OCI-LY1 (cell line): ENCODE results near the gene UBA6.
"Not testable (repeated sequence)": the region's sequence is repeated elsewhere in the genome, so short reads cannot be mapped to it uniquely, and the experiment has no call there.

Experiments used
- H2AFZ ChIP-seq: fragments of 200-600 bp; sonication (generic), shearing (Covaris generic); 2 replicates; pipeline ENCODE4 v1.6.0; 2014; ENCODE audit warnings: antibody characterized with exemption, mild to moderate bottlenecking, low read length
- H3F3A ChIP-seq: fragments of 200-600 bp; sonication (generic), shearing (Covaris generic); 2 replicates; pipeline ENCODE4 v1.6.0; 2014; ENCODE audit warnings: mild to moderate bottlenecking, antibody characterized with exemption, low read length, moderate library complexity; ENCODE audit not compliant: insufficient read depth
- H3K27ac ChIP-seq: fragments of 200-600 bp; sonication (generic); 2 replicates; pipeline ENCODE4 v1.5.1; 2014; ENCODE audit warnings: low read length, mixed run types, mild to moderate bottlenecking, low read depth; ENCODE audit not compliant: poor library complexity, severe bottlenecking
- H3K27me3 ChIP-seq: fragments of 200-600 bp; sonication (generic); 2 replicates; pipeline ENCODE4 v1.6.0; 2014; ENCODE audit warnings: antibody characterized with exemption, mild to moderate bottlenecking, low read length, moderate library complexity; ENCODE audit not compliant: insufficient read depth
- H3K36me3 ChIP-seq: fragments of 200-600 bp; sonication (generic); 2 replicates; pipeline ENCODE4 v1.6.1; 2014; ENCODE audit warnings: mild to moderate bottlenecking, antibody characterized with exemption, low read length, moderate library complexity, mixed read lengths; ENCODE audit not compliant: insufficient read depth
- H3K4me1 ChIP-seq: fragments of 200-600 bp; sonication (generic); 2 replicates; pipeline ENCODE4 v1.5.1; 2014; ENCODE audit warnings: mild to moderate bottlenecking, low read length, moderate library complexity; ENCODE audit not compliant: insufficient read depth, severe bottlenecking
- H3K4me2 ChIP-seq: fragments of 200-600 bp; sonication (generic), shearing (Covaris generic); 2 replicates; pipeline ENCODE4 v1.6.1; 2014; ENCODE audit warnings: low read length
- H3K4me3 ChIP-seq: fragments of 200-600 bp; sonication (generic); 2 replicates; pipeline ENCODE4 v1.5.1; 2014; ENCODE audit warnings: low read length, low read depth, mild to moderate bottlenecking, mixed read lengths; ENCODE audit not compliant: poor library complexity, severe bottlenecking
- H3K79me2 ChIP-seq: fragments of 200-600 bp; shearing (Covaris generic); 2 replicates; pipeline ENCODE4 v1.6.1; 2016; ENCODE audit warnings: mixed run types, low read length, mixed read lengths; ENCODE audit not compliant: insufficient read depth
- H3K9ac ChIP-seq: fragments of 200-600 bp; sonication (generic), shearing (Covaris generic); 2 replicates; pipeline ENCODE4 v1.6.1; 2014; ENCODE audit warnings: mild to moderate bottlenecking, low read length, mixed read lengths
- H3K9me2 ChIP-seq: fragments of 200-600 bp; sonication (generic), shearing (Covaris generic); 2 replicates; pipeline ENCODE4 v1.6.1; 2014; ENCODE audit warnings: low read depth, mild to moderate bottlenecking, low read length, mixed read lengths
- H3K9me3 ChIP-seq: fragments of 200-600 bp; shearing (Covaris generic); 2 replicates; pipeline ENCODE4 v1.6.1; 2014; ENCODE audit warnings: low read length, mixed read lengths
- H4K20me1 ChIP-seq: fragments of 200-600 bp; sonication (generic), shearing (Covaris generic); 2 replicates; pipeline ENCODE4 v1.6.0; 2016; ENCODE audit warnings: mild to moderate bottlenecking, low read length; ENCODE audit not compliant: insufficient read depth
- CTCF ChIP-seq: fragments of 200-600 bp; sonication (generic), shearing (Covaris generic); IDR thresholded peaks from 2 replicates; pipeline ENCODE4 v1.5.1; 2017; ENCODE audit warnings: mild to moderate bottlenecking, antibody characterized with exemption, low read length, moderate library complexity, mixed read lengths
- EZH2 ChIP-seq: fragments of 200-600 bp; sonication (generic), shearing (Covaris generic); IDR thresholded peaks from 2 replicates; pipeline ENCODE4 v1.8.0; 2017; ENCODE audit warnings: borderline replicate concordance, mixed run types, mild to moderate bottlenecking, antibody characterized with exemption, low read length, moderate library complexity, mixed read lengths

Gene UBA6

GRCh38 chr4:67712650-67713528, 11.9 kb upstream of the UBA6 start:
- Histone ChIP-seq H3K9ac (no peak overlapping the region), H3K9me3 (peaks cover 6% of the 10 kb centered on the region), H4K20me1 (no peaks in the 10 kb centered on the region), H3K4me3 (no peak overlapping the region), H3K36me3 (peaks cover 10% of the 10 kb centered on the region), H3K4me1 (peaks cover 7% of the 10 kb centered on the region), H2AFZ (no peak overlapping the region), H3K27ac (no peak overlapping the region), H3K4me2 (no peak overlapping the region), H3K27me3 (no peaks in the 10 kb centered on the region), H3F3A (no peaks in the 10 kb centered on the region), H3K79me2 (peaks cover 16% of the 10 kb centered on the region), H3K9me2 (no peaks in the 10 kb centered on the region)
- TF ChIP-seq EZH2 (no peak), CTCF (no peak)

- Histone ChIP-seq H3K9me2 (no peaks in the 10 kb centered on the region), H3K4me2 (no peak overlapping the region), H3K27ac (no peak overlapping the region), H3K9ac (no peak overlapping the region), H3K4me3 (no peak overlapping the region), H3K36me3 (peaks cover 11% of the 10 kb centered on the region), H3K79me2 (peaks cover 17% of the 10 kb centered on the region), H3K27me3 (no peaks in the 10 kb centered on the region), H3K4me1 (peaks cover 7% of the 10 kb centered on the region), H2AFZ (no peak overlapping the region), H3K9me3 (peaks cover 11% of the 10 kb centered on the region), H4K20me1 (no peaks in the 10 kb centered on the region), H3F3A (no peaks in the 10 kb centered on the region)
- no peak for TF ChIP-seq EZH2
- TF ChIP-seq CTCF: no peak
Measured at GRCh38 chr4:67712000-67712625, 11.2 kb upstream of the UBA6 start.

- H3K27ac ChIP-seq, H3K4me3 ChIP-seq, H3K4me2 ChIP-seq, H3K9ac ChIP-seq, H4K20me1 ChIP-seq, H3F3A ChIP-seq, H3K27me3 ChIP-seq, H3K9me2 ChIP-seq, H2AFZ ChIP-seq: not testable (repeated sequence)
- Histone ChIP-seq H3K36me3 (peaks cover 45% of the 10 kb centered on the region), H3K79me2 (peaks cover 52% of the 10 kb centered on the region), H3K4me1 (peaks cover 13% of the 10 kb centered on the region), H3K9me3 (peaks cover 19% of the 10 kb centered on the region)
Measured at GRCh38 chr4:67706682-67707081, 5.7 kb upstream of the UBA6 start.
